ENCODE measurements around the gene BNIP5.

The BNIP5 gene

GRCh38 chr6:36273802-36274514 is 62.7 kb downstream of the BNIP5 start:
- no peaks in the 10 kb centered on the region for H3K36me3 ChIP-seq
- H3K9me3 ChIP-seq: no peaks in the 10 kb centered on the region
- H3K4me1 ChIP-seq (ENCODE audit: control insufficient read depth in 1 of 2, insufficient read depth in 1 of 2, low read depth in 1 of 2, low read length in 1 of 2): peaks cover 0 to 3% of the 10 kb centered on the region in 2 experiments
- no peak overlapping the region for H3K27ac ChIP-seq
- TF ChIP-seq CTCF (IDR thresholded peaks at IDR 0.05): no peak
- peaks cover 13% of the 10 kb centered on the region for H3K27me3 ChIP-seq
- H3K4me3 ChIP-seq (ENCODE audit: low read depth in 1 of 2, low read length in 1 of 2): no peak overlapping the region

- no peak for TF ChIP-seq CTCF (IDR thresholded peaks at IDR 0.05)
- no peak overlapping the region for H3K27ac ChIP-seq
- H3K27me3 ChIP-seq: peaks cover 13% of the 10 kb centered on the region
- no peaks in the 10 kb centered on the region for H3K9me3 ChIP-seq
- no peaks in the 10 kb centered on the region for H3K36me3 ChIP-seq
- H3K4me3 ChIP-seq (ENCODE audit: low read depth in 1 of 2, low read length in 1 of 2): no peak overlapping the region
- peaks cover 0 to 3% of the 10 kb centered on the region in 2 experiments for H3K4me1 ChIP-seq (ENCODE audit: control insufficient read depth in 1 of 2, insufficient read depth in 1 of 2, low read depth in 1 of 2, low read length in 1 of 2)
These were observed 63.6 kb downstream of the BNIP5 start for GRCh38 chr6:36273067-36273466.

- TF ChIP-seq CTCF (IDR thresholded peaks at IDR 0.05): no peak
- Histone ChIP-seq H3K4me3 (ENCODE audit: low read depth in 1 of 2, low read length in 1 of 2) (no peak overlapping the region), H3K27ac (no peak overlapping the region), H3K4me1 (ENCODE audit: control insufficient read depth in 1 of 2, insufficient read depth in 1 of 2, low read depth in 1 of 2, low read length in 1 of 2) (peaks cover 0 to 3% of the 10 kb centered on the region in 2 experiments), H3K9me3 (no peaks in the 10 kb centered on the region), H3K36me3 (no peaks in the 10 kb centered on the region), H3K27me3 (peaks cover 13% of the 10 kb centered on the region)
These were observed 64.5 kb downstream of the BNIP5 start for GRCh38 chr6:36272234-36272633.

- peaks cover 5% of the 10 kb centered on the region for H3K9me3 ChIP-seq
- H3K27me3 ChIP-seq: peaks cover 13% of the 10 kb centered on the region
- H3K4me3 ChIP-seq (ENCODE audit: low read depth in 1 of 2, low read length in 1 of 2): no peak within 1 kb of the TSS
- no peak for TF ChIP-seq CTCF (IDR thresholded peaks at IDR 0.05)
- H3K4me1 ChIP-seq (ENCODE audit: control insufficient read depth in 1 of 2, insufficient read depth in 1 of 2, low read depth in 1 of 2, low read length in 1 of 2): peaks cover 0 to 3% of the 10 kb centered on the region in 2 experiments
- no peak within 1 kb of the TSS for H3K27ac ChIP-seq
- no peaks in the 10 kb centered on the region for H3K36me3 ChIP-seq
These were observed 66.6 kb downstream of the BNIP5 start, which contains the start of gene PNPLA1 for GRCh38 chr6:36269834-36270705. TSS of gene PNPLA1 (plus strand) at chr6:36270060. CDS start at chr6:36270460, 400 bp downstream.

- Histone ChIP-seq H3K4me1 (ENCODE audit: control insufficient read depth in 1 of 2, insufficient read depth in 1 of 2, low read depth in 1 of 2, low read length in 1 of 2) (peaks cover 0 to 3% of the 10 kb centered on the region in 2 experiments), H3K9me3 (peaks cover 5% of the 10 kb centered on the region)
- no peak for TF ChIP-seq CTCF (IDR thresholded peaks at IDR 0.05)
These were observed 68.0 kb downstream of the BNIP5 start for GRCh38 chr6:36268478-36269275.

More at GRCh38 chr6:36268478-36269275, 68.0 kb downstream of the BNIP5 start:
- peaks cover 15% of the 10 kb centered on the region for H3K27me3 ChIP-seq
- H3K36me3 ChIP-seq: no peaks in the 10 kb centered on the region
- H3K4me3 ChIP-seq (ENCODE audit: low read depth in 1 of 2, low read length in 1 of 2): no peak overlapping the region
- no peak overlapping the region for H3K27ac ChIP-seq

All from neutrophil (primary cell).